SJSA1 (cell line): ENCODE results near the gene CDPF1. TPM values are rescaled to one million over a fixed set of nuclear protein-coding genes. Genes with fewer than 3 reads are reported as not detected.
"Not testable (repeated sequence)": the region's sequence is repeated elsewhere in the genome, so short reads cannot be mapped to it uniquely, and the experiment has no call there.

Source experiments
- DNase-seq, 2 experiments: peaks; one replicate each; pipeline ENCODE4 v3.0.0-alpha.2; 2015 to 2020; ENCODE audit warnings: low spot score in 2 of 2, low read depth in 1 of 2
- H3K27ac ChIP-seq: fragments of 250-450 bp; sonication (Bioruptor Pico); 2 replicates; pipeline ENCODE4 v1.5.1; 2020; ENCODE audit warnings: mild to moderate bottlenecking, moderate library complexity
- H3K27me3 ChIP-seq: fragments of 250-450 bp; sonication (Bioruptor Pico); replicated peaks from 2 replicates; pipeline ENCODE4 v1.5.1; 2020; ENCODE audit warnings: mild to moderate bottlenecking, moderate library complexity
- H3K36me3 ChIP-seq: fragments of 250-450 bp; sonication (Bioruptor Pico); 2 replicates; pipeline ENCODE4 v1.5.1; 2020; ENCODE audit warnings: mild to moderate bottlenecking
- H3K4me1 ChIP-seq: fragments of 250-450 bp; sonication (Bioruptor Pico); replicated peaks from 2 replicates; pipeline ENCODE4 v1.6.1; 2021; ENCODE audit warnings: mild to moderate bottlenecking
- H3K4me3 ChIP-seq: fragments of 250-450 bp; sonication (Bioruptor Pico); 2 replicates; pipeline ENCODE4 v1.5.1; 2020; ENCODE audit warnings: mild to moderate bottlenecking
- H3K9me3 ChIP-seq: fragments of 250-450 bp; sonication (Bioruptor Pico); replicated peaks from 2 replicates; pipeline ENCODE4 v1.5.1; 2020; ENCODE audit warnings: mild to moderate bottlenecking
- total RNA-seq: library from RNA; depleted of rRNA; stranded (reverse); fragments of >200 nt; shearing (Covaris generic); gene quantifications from 2 replicates; pipeline ENCODE4 v1.2.3, GENCODE V29; 2014

The CDPF1 gene
- total RNA-seq, 1 experiment from 2014 or later = 10.9 TPM

DNA sequence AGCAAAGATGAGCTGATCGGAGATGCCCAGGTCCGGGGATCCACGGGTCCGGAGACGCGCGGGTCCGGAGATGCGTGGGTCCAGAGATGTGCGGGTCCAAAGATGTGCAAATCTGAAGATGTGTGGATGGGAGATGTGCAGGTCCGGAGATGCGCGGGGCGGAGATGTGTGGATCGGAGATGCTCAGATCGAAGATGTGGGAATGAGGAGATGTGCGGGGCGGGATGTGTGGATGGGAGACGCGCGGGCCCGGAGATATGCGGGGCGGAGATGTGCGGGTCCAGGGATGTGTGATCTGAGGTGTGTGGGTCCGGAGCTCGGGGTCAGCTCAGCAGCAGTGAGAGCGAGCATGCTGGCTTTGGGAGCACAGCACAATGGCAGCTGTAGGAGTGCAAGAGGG is 35.5 kb downstream of the CDPF1 start:
- Histone ChIP-seq H3K36me3 (peaks cover 4% of the 10 kb centered on the region), H3K4me1 (no peaks in the 10 kb centered on the region), H3K9me3 (peaks cover under 1% of the 10 kb centered on the region; the same call in 1 of the 2 replicates), H3K27me3 (no peaks in the 10 kb centered on the region), H3K27ac (no peak overlapping the region), H3K4me3 (no peak overlapping the region)
- no peak for DNase-seq

GRCh38 chr22:46214149-46214548 is 35.9 kb downstream of the CDPF1 start:
- no peak for DNase-seq
- Histone ChIP-seq H3K4me3 (no peak overlapping the region), H3K27me3 (no peaks in the 10 kb centered on the region), H3K36me3 (peaks cover 3% of the 10 kb centered on the region), H3K4me1 (no peaks in the 10 kb centered on the region), H3K9me3 (peaks cover 5% of the 10 kb centered on the region), H3K27ac (no peak overlapping the region)

- no peaks in the 10 kb centered on the region; the same call in 1 of the 2 replicates for H3K36me3 ChIP-seq
- no peak overlapping the region for H3K4me3 ChIP-seq
- DNase-seq = no peak
- no peaks in the 10 kb centered on the region for H3K27me3 ChIP-seq
- H3K27ac ChIP-seq = no peak overlapping the region
- peaks cover 5% of the 10 kb centered on the region for H3K9me3 ChIP-seq
- no peaks in the 10 kb centered on the region for H3K4me1 ChIP-seq
These were observed 37.0 kb downstream of the CDPF1 start for GRCh38 chr22:46213052-46213451.

- no peak for DNase-seq
- H3K4me3 ChIP-seq = no peak overlapping the region
- H3K4me1 ChIP-seq = no peaks in the 10 kb centered on the region
- peaks cover 5% of the 10 kb centered on the region for H3K9me3 ChIP-seq
- no peaks in the 10 kb centered on the region; the same call in 1 of the 2 replicates for H3K36me3 ChIP-seq
- H3K27me3 ChIP-seq = no peaks in the 10 kb centered on the region
- no peak overlapping the region for H3K27ac ChIP-seq
These were observed 37.9 kb downstream of the CDPF1 start for GRCh38 chr22:46212195-46212594.

GRCh38 chr22:46209262-46209661 is 40.8 kb downstream of the CDPF1 start:
- H3K4me1 ChIP-seq = no peaks in the 10 kb centered on the region
- H3K36me3 ChIP-seq = no peaks in the 10 kb centered on the region; the same call in 1 of the 2 replicates
- H3K4me3 ChIP-seq = no peak overlapping the region
- no peaks in the 10 kb centered on the region for H3K27me3 ChIP-seq
- H3K27ac ChIP-seq = no peak overlapping the region
- peaks cover 5% of the 10 kb centered on the region for H3K9me3 ChIP-seq
- no peak for DNase-seq

- no peak for DNase-seq
- no peak overlapping the region for H3K27ac ChIP-seq
- H3K9me3 ChIP-seq = no peaks in the 10 kb centered on the region
- no peaks in the 10 kb centered on the region for H3K27me3 ChIP-seq
- H3K36me3 ChIP-seq = no peaks in the 10 kb centered on the region; the same call in 1 of the 2 replicates
- H3K4me1 ChIP-seq = no peaks in the 10 kb centered on the region
- no peak overlapping the region for H3K4me3 ChIP-seq
These were observed 46.5 kb downstream of the CDPF1 start for GRCh38 chr22:46203601-46203980.

- Histone ChIP-seq H3K4me3 (no peak overlapping the region), H3K4me1 (no peaks in the 10 kb centered on the region), H3K9me3 (no peaks in the 10 kb centered on the region), H3K27ac (no peak overlapping the region), H3K36me3 (no peaks in the 10 kb centered on the region; the same call in 1 of the 2 replicates), H3K27me3 (no peaks in the 10 kb centered on the region)
- DNase-seq = no peak
These were observed 47.0 kb downstream of the CDPF1 start for GRCh38 chr22:46202897-46203600.

DNA sequence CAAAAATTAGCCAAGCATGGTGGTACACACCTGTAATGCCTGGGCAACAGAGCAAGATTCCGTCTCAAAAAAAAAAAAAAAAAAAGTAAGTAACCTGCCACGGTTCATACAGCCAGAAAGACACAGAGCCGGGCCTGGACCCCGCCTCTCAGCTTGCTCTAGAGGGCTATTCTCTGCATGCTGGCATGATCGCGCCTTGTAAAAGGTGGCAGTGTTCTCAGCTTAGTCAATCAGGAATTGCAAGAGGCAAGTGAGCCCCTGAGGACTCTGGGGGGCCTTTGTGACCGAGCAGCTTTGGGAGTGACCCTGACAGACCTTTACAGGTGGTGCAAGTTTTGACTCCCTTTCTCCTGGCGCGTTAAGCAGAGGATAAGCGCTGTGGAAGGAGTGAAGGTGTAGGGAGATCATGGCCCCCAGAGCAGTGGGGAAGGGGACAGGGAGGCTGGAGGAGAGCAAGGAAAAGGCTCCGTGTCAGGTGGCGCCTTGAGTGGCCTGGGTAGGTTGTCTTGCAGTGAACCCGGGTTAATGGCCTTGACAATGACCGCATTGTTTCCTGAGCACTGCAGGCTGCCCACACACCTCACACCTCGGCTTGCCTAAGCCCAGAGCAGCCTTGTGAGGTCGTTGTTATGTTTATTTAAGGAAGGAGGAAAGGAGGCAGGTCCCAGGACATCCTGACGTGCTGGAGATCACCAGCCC is 48.9 kb downstream of the CDPF1 start:
- DNase-seq = no peak
- Histone ChIP-seq H3K27ac (no peak overlapping the region), H3K4me3 (no peak overlapping the region), H3K4me1 (no peaks in the 10 kb centered on the region), H3K9me3 (no peaks in the 10 kb centered on the region), H3K36me3 (no peaks in the 10 kb centered on the region; the same call in 1 of the 2 replicates), H3K27me3 (no peaks in the 10 kb centered on the region)

- DNase-seq, H3K9me3 ChIP-seq, H3K27me3 ChIP-seq, H3K27ac ChIP-seq, H3K4me3 ChIP-seq, H3K4me1 ChIP-seq, H3K36me3 ChIP-seq: not testable (repeated sequence)
These were observed 51.3 kb downstream of the CDPF1 start for GRCh38 chr22:46198806-46199205.

DNA sequence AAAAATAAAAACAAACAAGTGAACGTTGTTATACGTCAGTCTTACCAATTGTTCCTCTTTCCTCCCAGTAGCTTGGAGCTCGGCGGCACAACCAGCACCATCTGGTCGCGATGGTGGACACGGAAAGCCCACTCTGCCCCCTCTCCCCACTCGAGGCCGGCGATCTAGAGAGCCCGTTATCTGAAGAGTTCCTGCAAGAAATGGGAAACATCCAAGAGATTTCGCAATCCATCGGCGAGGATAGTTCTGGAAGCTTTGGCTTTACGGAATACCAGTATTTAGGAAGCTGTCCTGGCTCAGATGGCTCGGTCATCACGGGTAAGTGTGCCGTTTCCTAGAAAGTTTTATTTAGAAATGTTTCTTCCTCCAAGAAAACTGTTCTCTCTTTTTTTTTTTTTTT is 51.8 kb downstream of the CDPF1 start:
- Histone ChIP-seq H3K36me3 (no peaks in the 10 kb centered on the region; the same call in 1 of the 2 replicates), H3K9me3 (no peaks in the 10 kb centered on the region), H3K27ac (no peak overlapping the region), H3K4me1 (no peaks in the 10 kb centered on the region), H3K4me3 (no peak overlapping the region), H3K27me3 (no peaks in the 10 kb centered on the region)
- DNase-seq = no peak

GRCh38 chr22:46196278-46196677 is 53.8 kb downstream of the CDPF1 start:
- no peaks in the 10 kb centered on the region for H3K4me1 ChIP-seq
- peaks cover 3% of the 10 kb centered on the region; the same call in 1 of the 2 replicates for H3K9me3 ChIP-seq
- H3K27me3 ChIP-seq = no peaks in the 10 kb centered on the region
- no peak overlapping the region for H3K27ac ChIP-seq
- DNase-seq = no peak
- H3K4me3 ChIP-seq = no peak overlapping the region
- no peaks in the 10 kb centered on the region; the same call in 1 of the 2 replicates for H3K36me3 ChIP-seq

- Histone ChIP-seq H3K9me3 (peaks cover 3% of the 10 kb centered on the region; the same call in 1 of the 2 replicates), H3K4me3 (no peak overlapping the region), H3K4me1 (no peaks in the 10 kb centered on the region), H3K27ac (no peak overlapping the region), H3K27me3 (no peaks in the 10 kb centered on the region), H3K36me3 (no peaks in the 10 kb centered on the region; the same call in 1 of the 2 replicates)
- no peak for DNase-seq
These were observed 54.5 kb downstream of the CDPF1 start for GRCh38 chr22:46195487-46196165.
